BE2C (cell line): ENCODE measurements around the gene MGAT4A.
"Not testable (repeated sequence)": the region's sequence is repeated elsewhere in the genome, so short reads cannot be mapped to it uniquely, and the experiment has no call there.

Experiments
- DNase-seq: peaks from one replicate; pipeline ENCODE4 v3.0.0-alpha.2; 2020
- H3K27me3 ChIP-seq: fragments of 250-450 bp; sonication (Bioruptor Pico); 2 replicates; pipeline ENCODE4 v1.5.1; 2020; ENCODE audit warnings: mild to moderate bottlenecking
- H3K36me3 ChIP-seq: fragments of 250-450 bp; sonication (Bioruptor Pico); 2 replicates; pipeline ENCODE4 v1.5.1; 2020; ENCODE audit warnings: mild to moderate bottlenecking
- H3K4me1 ChIP-seq: fragments of 250-450 bp; sonication (Bioruptor Pico); 2 replicates; pipeline ENCODE4 v1.5.1; 2020
- H3K4me3 ChIP-seq: 2 replicates; pipeline ENCODE4 v1.5.1; 2011; ENCODE audit warnings: low read depth, low read length
- H3K9me3 ChIP-seq: fragments of 250-450 bp; sonication (Bioruptor Pico); 2 replicates; pipeline ENCODE4 v1.5.1; 2020
- CTCF ChIP-seq: IDR thresholded peaks from 2 replicates; pipeline ENCODE4 v1.5.1; 2012; ENCODE audit warnings: mild to moderate bottlenecking, low read depth, low read length

MGAT4A gene

GRCh38 chr2:98664323-98664722 lies 66.6 kb downstream of the MGAT4A start:
- DNase-seq, result no peak
- no peaks in the 10 kb centered on the region for H3K36me3 ChIP-seq
- H3K9me3 ChIP-seq, result no peaks in the 10 kb centered on the region
- no peak for TF ChIP-seq CTCF
- no peaks in the 10 kb centered on the region for H3K27me3 ChIP-seq
- no peak overlapping the region for H3K4me3 ChIP-seq
- H3K4me1 ChIP-seq, result no peaks in the 10 kb centered on the region

- Histone ChIP-seq H3K4me3 (no peak overlapping the region), H3K4me1 (no peaks in the 10 kb centered on the region), H3K27me3 (no peaks in the 10 kb centered on the region), H3K9me3 (no peaks in the 10 kb centered on the region), H3K36me3 (no peaks in the 10 kb centered on the region)
- no peak for TF ChIP-seq CTCF
- DNase-seq, result no peak
These were observed 67.3 kb downstream of the MGAT4A start for GRCh38 chr2:98663511-98664090.

- not testable (repeated sequence) for H3K36me3 ChIP-seq, DNase-seq, H3K9me3 ChIP-seq, H3K4me1 ChIP-seq, H3K27me3 ChIP-seq, H3K4me3 ChIP-seq
These were observed 71.5 kb downstream of the MGAT4A start for GRCh38 chr2:98659491-98659840.

GRCh38 chr2:98658816-98659490 lies 72.0 kb downstream of the MGAT4A start:
- DNase-seq, result no peak
- H3K4me1 ChIP-seq, result no peaks in the 10 kb centered on the region
- no peaks in the 10 kb centered on the region for H3K9me3 ChIP-seq
- no peaks in the 10 kb centered on the region for H3K36me3 ChIP-seq
- no peak for TF ChIP-seq CTCF
- H3K4me3 ChIP-seq, result no peak overlapping the region
- no peaks in the 10 kb centered on the region for H3K27me3 ChIP-seq

GRCh38 chr2:98656800-98657199 lies 74.1 kb downstream of the MGAT4A start:
- Histone ChIP-seq H3K36me3 (no peaks in the 10 kb centered on the region), H3K4me3 (no peak overlapping the region), H3K9me3 (no peaks in the 10 kb centered on the region), H3K27me3 (no peaks in the 10 kb centered on the region), H3K4me1 (no peaks in the 10 kb centered on the region)
- TF ChIP-seq CTCF, result no peak
- no peak for DNase-seq

- no peaks in the 10 kb centered on the region for H3K9me3 ChIP-seq
- no peak for DNase-seq
- no peak overlapping the region for H3K4me3 ChIP-seq
- no peak for TF ChIP-seq CTCF
- no peaks in the 10 kb centered on the region for H3K27me3 ChIP-seq
- H3K4me1 ChIP-seq, result no peaks in the 10 kb centered on the region
- no peaks in the 10 kb centered on the region for H3K36me3 ChIP-seq
These were observed 76.0 kb downstream of the MGAT4A start for GRCh38 chr2:98654699-98655495.
